HCT116 (cell line): ENCODE results near the gene UBE2G2.

ENCODE experiments used
- CTCF ChIP-seq, 3 experiments: fragments of 200-600 bp in 1 of 3; sonication (generic) in 1 of 3; IDR thresholded peaks in 2 of 3; conservative IDR thresholded peaks in 1 of 3; 2 replicates each; pipeline ENCODE4 v1.5.1; 2012 to 2017; ENCODE audit warnings: low read depth in 2 of 3, low read length in 2 of 3, antibody characterized with exemption in 1 of 3, borderline replicate concordance in 1 of 3, control low read depth in 1 of 3, mild to moderate bottlenecking in 1 of 3, mixed read lengths in 1 of 3, mixed run types in 1 of 3, moderate library complexity in 1 of 3; ENCODE audit not compliant: insufficient read depth in 1 of 3
- EGR1 ChIP-seq: IDR thresholded peaks from 2 replicates; pipeline ENCODE4 v1.6.1; 2012; ENCODE audit warnings: low read depth
- EZH2 ChIP-seq: fragments of 200-600 bp; sonication (generic); IDR thresholded peaks from 2 replicates; pipeline ENCODE4 v1.6.1; 2017; ENCODE audit warnings: antibody characterized with exemption, mixed run types
- EZH2phosphoT487 ChIP-seq: fragments of 200-600 bp; IDR thresholded peaks from 2 replicates; pipeline ENCODE4 v1.6.1; 2018; ENCODE audit warnings: antibody characterized with exemption, borderline replicate concordance
- JUND ChIP-seq: IDR thresholded peaks from 2 replicates; pipeline ENCODE4 v1.6.1; 2012
- POLR2A ChIP-seq: IDR thresholded peaks from 2 replicates; pipeline ENCODE4 v1.7.0; 2011; ENCODE audit warnings: borderline replicate concordance; ENCODE audit not compliant: insufficient read depth, insufficient read length; ENCODE audit errors: extremely low read depth
- POLR2AphosphoS5 ChIP-seq: IDR thresholded peaks from 2 replicates; pipeline ENCODE4 v1.6.1; 2011; ENCODE audit warnings: mild to moderate bottlenecking, low read depth, low read length, moderate library complexity
- RAD21 ChIP-seq: IDR thresholded peaks from 2 replicates; pipeline ENCODE4 v1.6.1; 2012; ENCODE audit warnings: low read depth, mild to moderate bottlenecking
- REST ChIP-seq: IDR thresholded peaks from 2 replicates; pipeline ENCODE4 v1.6.1; 2012; ENCODE audit warnings: low read depth
- SIN3A ChIP-seq: IDR thresholded peaks from 2 replicates; pipeline ENCODE4 v1.6.1; 2012; ENCODE audit warnings: low read depth
- SP1 ChIP-seq: IDR thresholded peaks from 2 replicates; pipeline ENCODE4 v1.6.1; 2012; ENCODE audit warnings: low read depth
- SRF ChIP-seq: IDR thresholded peaks from 2 replicates; pipeline ENCODE4 v1.6.1; 2012; ENCODE audit warnings: low read depth

GRCh38 chr21:44810779-44811178, 9.2 kb upstream of the UBE2G2 start:
- TF ChIP-seq CTCF (IDR thresholded peaks at IDR 0.05 in 2 of 3, conservative IDR thresholded peaks at IDR 0.05 in 1 of 3; ENCODE audit: borderline replicate concordance in 1 of 3, insufficient read depth in 1 of 3, low read depth in 2 of 3, low read length in 2 of 3) (no peak), SP1 (no peak), REST (no peak), SRF (no peak), POLR2A (no peak), EZH2phosphoT487 (no peak), RAD21 (no peak), EZH2 (no peak), POLR2AphosphoS5 (no peak), EGR1 (no peak), JUND (no peak), SIN3A (no peak)
